Measurements from ENCODE around the gene KRT2.

DNA sequence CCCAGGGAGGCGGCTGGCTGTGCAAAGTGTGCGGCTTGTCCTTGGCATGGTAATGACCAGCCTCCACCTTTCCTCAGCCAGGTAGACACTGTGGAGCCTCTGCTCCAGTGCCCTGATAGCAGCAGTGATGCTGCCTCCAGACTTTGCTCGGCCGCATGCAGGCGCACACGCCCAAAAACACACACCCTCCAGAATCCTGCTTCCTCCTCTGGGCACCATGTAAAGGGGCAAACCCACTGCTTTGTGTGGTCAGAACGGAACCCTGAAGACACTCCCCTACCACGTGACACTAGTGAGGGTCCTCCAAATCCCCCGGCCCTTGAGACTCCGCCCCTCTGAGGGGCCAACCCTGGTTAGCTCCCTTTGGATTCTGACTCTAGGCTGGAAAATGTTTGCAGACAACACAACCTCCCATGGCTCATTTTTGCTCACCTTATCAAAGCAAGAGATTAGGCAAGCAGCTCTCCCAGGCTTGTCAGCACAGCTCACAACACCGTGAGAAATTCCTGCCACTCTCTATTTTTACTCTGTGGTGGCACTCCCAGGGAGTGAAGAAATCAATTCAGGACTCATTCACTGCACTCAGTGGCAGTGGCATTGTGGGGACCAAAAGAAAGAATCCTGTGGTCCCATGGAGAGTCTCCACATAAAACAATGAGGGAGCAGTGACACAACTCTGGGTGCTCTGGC, 46.8 kb upstream of the KRT2 start:
- TF ChIP-seq POLR2A (IDR thresholded peaks at IDR 0.05) (no peak), POLR2AphosphoS5 (IDR thresholded peaks at IDR 0.05) (no peak), EP300 (IDR thresholded peaks at IDR 0.05) (no peak)
- TF ChIP-seq, protein P1, sequence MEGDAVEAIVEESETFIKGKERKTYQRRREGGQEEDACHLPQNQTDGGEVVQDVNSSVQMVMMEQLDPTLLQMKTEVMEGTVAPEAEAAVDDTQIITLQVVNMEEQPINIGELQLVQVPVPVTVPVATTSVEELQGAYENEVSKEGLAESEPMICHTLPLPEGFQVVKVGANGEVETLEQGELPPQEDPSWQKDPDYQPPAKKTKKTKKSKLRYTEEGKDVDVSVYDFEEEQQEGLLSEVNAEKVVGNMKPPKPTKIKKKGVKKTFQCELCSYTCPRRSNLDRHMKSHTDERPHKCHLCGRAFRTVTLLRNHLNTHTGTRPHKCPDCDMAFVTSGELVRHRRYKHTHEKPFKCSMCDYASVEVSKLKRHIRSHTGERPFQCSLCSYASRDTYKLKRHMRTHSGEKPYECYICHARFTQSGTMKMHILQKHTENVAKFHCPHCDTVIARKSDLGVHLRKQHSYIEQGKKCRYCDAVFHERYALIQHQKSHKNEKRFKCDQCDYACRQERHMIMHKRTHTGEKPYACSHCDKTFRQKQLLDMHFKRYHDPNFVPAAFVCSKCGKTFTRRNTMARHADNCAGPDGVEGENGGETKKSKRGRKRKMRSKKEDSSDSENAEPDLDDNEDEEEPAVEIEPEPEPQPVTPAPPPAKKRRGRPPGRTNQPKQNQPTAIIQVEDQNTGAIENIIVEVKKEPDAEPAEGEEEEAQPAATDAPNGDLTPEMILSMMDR (IDR thresholded peaks at IDR 0.05), result no peak
